Cardiac fibroblast (primary cell): ENCODE data around the gene RPL22L1.

ENCODE experiments used
- DNase-seq, 2 donors: peaks; one replicate each; pipeline versions ENCODE4 v3.0.0 to v3.0.0-alpha.2; 2010; ENCODE audit warnings: low read depth in 2 of 2
- H3K4me3 ChIP-seq, 2 donors: replicated peaks in 1 of 2; 1 replicate in 1 of 2; 2 replicates in 1 of 2; pipeline ENCODE4 v1.5.1; 2011; ENCODE audit warnings: low read depth in 2 of 2, low read length in 2 of 2, mild to moderate bottlenecking in 2 of 2, moderate library complexity in 1 of 2
- CTCF ChIP-seq: IDR thresholded peaks from one replicate; pipeline ENCODE4 v1.5.1; 2011; ENCODE audit warnings: low read depth, mild to moderate bottlenecking, low read length, inconsistent platforms

The RPL22L1 gene

GRCh38 chr3:170909129-170909903, 39.3 kb upstream of the RPL22L1 start:
- DNase-seq: peak; percentile 85 to 95
- no peak for TF ChIP-seq CTCF
- H3K4me3 ChIP-seq: peak overlapping the region in 1 of 2 donors; percentile 20

GRCh38 chr3:170908235-170909116, 38.5 kb upstream of the RPL22L1 start, which contains the start of gene EIF5A2:
EIF5A2 (minus strand) TSS chr3:170908637; CDS start chr3:170907806, 831 bp downstream.
- TF ChIP-seq CTCF: no peak
- peak within 1 kb of the TSS; percentile 72 to 78 for H3K4me3 ChIP-seq
- DNase-seq: peak; percentile 97

GRCh38 chr3:170907637-170908234, 37.7 kb upstream of the RPL22L1 start:
- no peak for TF ChIP-seq CTCF
- peak; percentile 25 to 29 for DNase-seq
- H3K4me3 ChIP-seq: peak overlapping the region; percentile 72 to 78

- TF ChIP-seq CTCF: no peak
- H3K4me3 ChIP-seq: no peak overlapping the region
- DNase-seq: peak in 1 of 2 donors; percentile 10
Observed at GRCh38 chr3:170905862-170906261, 35.9 kb upstream of the RPL22L1 start.

GRCh38 chr3:170903123-170903522, 33.1 kb upstream of the RPL22L1 start:
- TF ChIP-seq CTCF: no peak
- H3K4me3 ChIP-seq: no peak overlapping the region
- DNase-seq: no peak

GRCh38 chr3:170899455-170899854, 29.5 kb upstream of the RPL22L1 start:
- DNase-seq: no peak
- no peak for TF ChIP-seq CTCF
- no peak overlapping the region for H3K4me3 ChIP-seq
